IPS-15b (cell line): ENCODE measurements around the gene MRPL53.
"Not testable (repeated sequence)": the region's sequence is repeated elsewhere in the genome, so short reads cannot be mapped to it uniquely, and the experiment has no call there.

Experiments used
- H3K27me3 ChIP-seq: one replicate; pipeline ENCODE4 v1.6.1; 2013; ENCODE audit warnings: low read length; ENCODE audit not compliant: control insufficient read depth, insufficient read depth
- H3K36me3 ChIP-seq: one replicate; pipeline ENCODE4 v1.6.1; 2013; ENCODE audit warnings: low read length; ENCODE audit not compliant: control insufficient read depth, insufficient read depth
- H3K4me1 ChIP-seq: one replicate; pipeline ENCODE4 v1.6.1; 2013; ENCODE audit warnings: mild to moderate bottlenecking, low read length; ENCODE audit not compliant: control insufficient read depth, insufficient read depth
- H3K4me3 ChIP-seq: one replicate; pipeline ENCODE4 v1.5.1; 2013; ENCODE audit warnings: low read depth, low read length
- H3K9ac ChIP-seq: one replicate; pipeline ENCODE4 v1.6.1; 2013; ENCODE audit warnings: low read depth, mild to moderate bottlenecking, low read length
- H3K9me3 ChIP-seq: one replicate; pipeline ENCODE4 v1.6.1; 2013; ENCODE audit warnings: mild to moderate bottlenecking, low read length; ENCODE audit not compliant: control insufficient read depth, insufficient read depth

The MRPL53 gene

DNA sequence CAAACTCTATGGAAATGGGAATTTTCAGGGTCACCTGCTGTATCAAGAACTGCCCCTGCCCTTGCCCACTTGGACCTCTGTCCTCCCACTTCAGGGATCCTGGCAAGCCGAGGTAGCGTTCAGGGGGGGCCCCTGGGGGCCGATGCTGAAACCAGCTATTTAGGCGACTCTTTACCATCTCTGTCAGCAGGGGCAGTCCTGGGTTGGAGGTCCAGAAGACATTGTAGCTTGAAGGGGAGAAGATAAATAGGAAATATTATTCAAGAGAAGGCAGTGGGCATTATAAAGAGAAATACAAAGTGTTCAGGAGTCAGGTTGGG lies 9.7 kb downstream of the MRPL53 start:
- Histone ChIP-seq H3K9me3 (no peaks in the 10 kb centered on the region), H3K36me3 (peaks cover 14% of the 10 kb centered on the region), H3K9ac (no peak overlapping the region), H3K27me3 (no peaks in the 10 kb centered on the region), H3K4me1 (no peaks in the 10 kb centered on the region), H3K4me3 (no peak overlapping the region)

GRCh38 chr2:74462054-74462785 lies 10.3 kb downstream of the MRPL53 start:
- Histone ChIP-seq H3K9ac (no peak overlapping the region), H3K36me3 (peaks cover 14% of the 10 kb centered on the region), H3K27me3 (no peaks in the 10 kb centered on the region), H3K9me3 (no peaks in the 10 kb centered on the region), H3K4me1 (no peaks in the 10 kb centered on the region), H3K4me3 (no peak overlapping the region)

DNA sequence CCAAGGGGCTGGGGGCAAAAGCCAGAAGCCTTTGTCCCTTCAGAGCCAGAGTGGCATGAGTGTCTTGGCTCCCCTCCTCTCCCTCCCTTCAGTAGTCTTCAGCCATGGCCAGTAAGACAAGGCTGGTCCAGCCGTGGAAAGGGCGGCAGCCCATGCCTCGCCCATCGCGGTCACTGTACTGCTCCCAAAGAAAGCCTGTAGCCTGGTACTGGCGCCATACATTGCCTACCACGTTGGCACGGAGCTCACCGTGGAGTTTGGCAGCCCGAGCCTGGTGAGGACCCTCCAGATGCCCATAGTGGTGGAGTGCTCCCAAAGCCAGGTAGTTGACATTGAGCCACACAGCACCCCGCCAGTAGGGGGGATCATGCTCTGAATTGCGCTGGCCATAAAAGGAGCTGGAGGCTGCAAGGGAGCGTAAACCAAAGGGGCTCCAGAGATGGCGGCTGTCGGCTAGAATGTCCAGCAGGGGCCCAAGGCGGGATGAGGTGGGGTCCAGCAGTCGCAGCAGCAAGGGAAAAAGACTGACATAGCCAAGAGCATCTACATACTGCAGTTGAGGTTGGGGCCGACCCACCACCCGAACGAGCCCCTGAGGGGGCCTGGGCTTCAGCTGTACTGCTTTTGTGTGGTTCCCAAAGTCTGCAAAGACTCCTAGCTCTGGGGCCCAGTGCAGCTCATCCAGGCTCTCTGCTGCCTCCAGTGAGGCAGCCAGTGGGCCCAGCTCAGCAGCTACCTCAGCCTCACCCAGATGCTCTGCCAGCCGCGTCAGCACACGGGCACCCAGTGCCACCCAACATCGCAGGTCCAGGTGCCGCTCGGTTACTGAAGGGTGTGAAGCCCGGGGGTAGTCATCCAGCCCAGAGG lies 11.1 kb downstream of the MRPL53 start:
- Histone ChIP-seq H3K9me3 (no peaks in the 10 kb centered on the region), H3K4me3 (no peak overlapping the region), H3K36me3 (peaks cover 14% of the 10 kb centered on the region), H3K27me3 (no peaks in the 10 kb centered on the region), H3K4me1 (peaks cover 6% of the 10 kb centered on the region), H3K9ac (no peak overlapping the region)

GRCh38 chr2:74460187-74460586 lies 12.3 kb downstream of the MRPL53 start:
- H3K36me3 ChIP-seq, result peaks cover 14% of the 10 kb centered on the region
- not testable (repeated sequence) for H3K4me1 ChIP-seq, H3K9ac ChIP-seq, H3K9me3 ChIP-seq, H3K27me3 ChIP-seq, H3K4me3 ChIP-seq

DNA sequence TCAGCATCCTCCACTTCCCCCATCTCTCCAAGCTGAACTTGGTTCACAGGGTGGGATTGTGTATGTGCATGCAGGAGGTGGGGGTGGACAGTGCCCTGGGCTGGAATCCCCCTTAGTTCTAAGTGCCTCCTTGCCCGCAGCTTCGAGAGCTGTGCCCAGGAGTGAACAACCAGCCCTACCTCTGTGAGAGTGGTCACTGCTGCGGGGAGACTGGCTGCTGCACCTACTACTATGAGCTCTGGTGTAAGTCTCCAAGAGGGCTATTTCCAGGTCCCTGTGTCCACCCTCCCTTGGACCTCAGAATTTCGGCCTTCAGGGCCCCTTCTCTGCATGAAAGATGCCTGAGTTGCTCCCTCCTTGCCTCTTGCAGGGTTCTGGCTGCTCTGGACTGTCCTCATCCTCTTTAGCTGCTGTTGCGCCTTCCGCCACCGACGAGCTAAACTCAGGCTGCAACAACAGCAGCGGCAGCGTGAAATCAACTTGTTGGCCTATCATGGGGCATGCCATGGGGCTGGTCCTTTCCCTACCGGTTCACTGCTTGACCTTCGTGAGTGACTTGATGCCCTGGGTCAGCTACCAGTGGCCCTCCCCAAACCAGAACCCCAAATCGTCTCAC lies 12.9 kb downstream of the MRPL53 start:
- not testable (repeated sequence) for H3K9me3 ChIP-seq, H3K4me1 ChIP-seq, H3K27me3 ChIP-seq, H3K9ac ChIP-seq
- Histone ChIP-seq H3K4me3 (peak overlapping the region; percentile 84), H3K36me3 (peaks cover 14% of the 10 kb centered on the region)

GRCh38 chr2:74458938-74459363 lies 13.5 kb downstream of the MRPL53 start:
- H3K9ac ChIP-seq, result peak overlapping the region; percentile 89
- H3K4me1 ChIP-seq, result peaks cover 6% of the 10 kb centered on the region

DNA sequence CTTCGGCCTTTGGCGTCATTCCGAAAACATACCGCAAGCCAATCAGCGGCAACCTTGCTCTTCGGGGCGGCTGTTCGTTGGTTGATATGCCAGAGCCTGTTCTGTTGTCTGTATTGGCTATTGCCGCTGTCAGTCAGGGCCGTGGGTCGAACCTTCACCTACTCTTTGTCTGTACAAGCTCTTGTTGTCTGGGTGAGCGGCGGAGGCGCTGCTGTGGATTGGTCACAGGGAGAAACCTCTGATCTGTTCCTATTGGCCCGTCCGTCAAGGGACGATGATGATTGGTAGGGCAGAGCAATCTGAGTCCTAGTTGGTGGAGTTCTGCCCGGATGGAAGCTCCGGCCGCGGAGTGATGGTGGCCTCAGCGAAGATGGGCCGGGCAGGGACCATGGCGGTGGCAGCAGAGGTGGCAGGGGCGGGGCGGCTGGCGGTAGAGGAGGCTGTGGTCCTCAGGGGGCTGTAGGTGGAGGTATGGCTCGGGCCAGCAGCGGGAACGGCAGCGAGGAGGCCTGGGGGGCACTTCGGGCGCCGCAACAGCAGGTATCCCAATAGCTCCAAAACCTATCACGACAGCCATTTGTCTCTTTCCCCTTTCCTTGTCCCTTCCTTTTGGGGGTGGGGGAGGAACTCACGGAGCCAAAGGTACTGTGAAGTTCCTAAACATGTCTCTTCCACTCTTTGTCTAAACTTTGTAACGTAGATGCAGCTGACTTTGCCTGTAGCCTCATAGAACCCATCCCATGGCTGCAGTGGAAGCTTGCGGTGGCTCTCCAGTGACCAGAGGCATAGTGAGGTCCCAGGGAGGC lies 14.1 kb downstream of the MRPL53 start, which contains the start of gene WBP1:
TSS of gene WBP1 (plus strand) at position 307 of the 806 bp plus-strand sequence. CDS start at position 472, 165 bp downstream.
- no peaks in the 10 kb centered on the region for H3K9me3 ChIP-seq
- peaks cover 14% of the 10 kb centered on the region for H3K36me3 ChIP-seq
- no peaks in the 10 kb centered on the region for H3K27me3 ChIP-seq
- peak within 1 kb of the TSS; percentile 84 for H3K4me3 ChIP-seq
- H3K9ac ChIP-seq, result peak within 1 kb of the TSS; percentile 89
- H3K4me1 ChIP-seq, result peaks cover 6% of the 10 kb centered on the region

More at GRCh38 chr2:74458938-74459363, 13.5 kb downstream of the MRPL53 start:
- H3K4me3 ChIP-seq, result peak overlapping the region; percentile 84
- peaks cover 14% of the 10 kb centered on the region for H3K36me3 ChIP-seq
- H3K9me3 ChIP-seq, result no peaks in the 10 kb centered on the region
- H3K27me3 ChIP-seq, result no peaks in the 10 kb centered on the region

- peak overlapping the region; percentile 82 for H3K4me3 ChIP-seq
- peaks cover 10% of the 10 kb centered on the region for H3K36me3 ChIP-seq
- H3K4me1 ChIP-seq, result peaks cover 6% of the 10 kb centered on the region
- H3K9me3 ChIP-seq, result no peaks in the 10 kb centered on the region
- peak overlapping the region; percentile 76 for H3K9ac ChIP-seq
- H3K27me3 ChIP-seq, result no peaks in the 10 kb centered on the region
Observed at GRCh38 chr2:74457549-74458131, 14.8 kb downstream of the MRPL53 start.

DNA sequence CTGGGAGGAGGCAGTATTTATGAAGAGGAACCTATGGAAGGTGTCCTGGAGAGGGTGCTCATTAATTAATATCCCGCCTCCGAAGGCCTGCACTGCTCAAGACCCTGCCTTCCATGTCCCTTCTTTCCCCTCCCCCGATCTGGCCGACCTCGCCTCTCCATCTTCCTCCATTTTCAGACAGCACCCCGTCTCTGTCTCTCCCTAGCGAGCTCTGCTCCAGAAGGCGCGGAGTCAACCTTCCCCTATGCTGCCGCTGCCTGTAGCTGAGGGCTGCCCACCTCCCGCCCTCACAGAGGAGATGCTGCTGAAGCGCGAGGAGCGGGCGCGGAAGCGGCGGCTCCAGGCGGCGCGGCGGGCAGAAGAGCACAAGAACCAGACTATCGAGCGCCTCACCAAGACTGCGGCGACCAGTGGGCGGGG lies 15.3 kb downstream of the MRPL53 start:
- Histone ChIP-seq H3K36me3 (peaks cover 5% of the 10 kb centered on the region), H3K4me3 (peak overlapping the region; percentile 82), H3K4me1 (peaks cover 6% of the 10 kb centered on the region), H3K27me3 (no peaks in the 10 kb centered on the region), H3K9me3 (no peaks in the 10 kb centered on the region), H3K9ac (peak overlapping the region; percentile 73)

DNA sequence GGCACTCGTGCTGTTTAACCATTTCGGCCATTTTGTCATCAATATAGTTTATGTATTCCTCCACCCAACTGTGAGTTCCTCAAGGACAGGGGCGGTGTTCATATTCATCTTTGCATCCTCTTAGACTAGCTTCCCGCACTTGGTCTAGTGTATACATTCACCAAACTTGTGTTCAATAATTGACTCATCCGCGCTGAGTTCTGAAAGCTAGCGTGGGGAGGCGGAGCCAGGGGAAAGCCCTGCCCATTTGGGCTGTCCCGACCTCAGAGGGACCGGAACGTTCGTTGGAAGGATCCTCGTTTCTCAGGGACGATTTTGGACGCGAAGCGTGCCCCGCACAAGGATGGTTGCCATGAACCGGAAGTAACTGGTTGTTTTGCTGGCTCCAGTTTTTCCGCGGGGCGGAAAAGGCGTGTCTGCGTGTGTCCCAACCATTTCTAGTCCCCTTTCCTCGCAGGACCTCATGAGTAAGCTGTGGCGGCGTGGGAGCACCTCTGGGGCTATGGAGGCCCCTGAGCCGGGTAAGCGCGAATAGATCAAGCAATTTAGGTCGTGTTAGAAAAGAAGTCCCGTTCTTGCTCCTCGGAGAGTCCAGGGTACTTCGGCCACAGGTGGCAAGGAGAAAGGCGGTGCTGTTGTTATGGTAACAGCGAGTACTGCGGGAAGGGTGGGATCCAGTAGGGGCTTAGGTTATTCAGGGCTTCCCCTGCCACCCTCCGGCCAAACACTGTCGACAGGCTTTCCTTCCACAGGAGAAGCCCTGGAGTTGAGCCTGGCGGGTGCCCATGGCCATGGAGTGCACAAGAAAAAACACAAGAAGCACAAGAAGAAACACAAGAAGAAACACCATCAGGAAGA lies 17.6 kb downstream of the MRPL53 start, which contains the start of gene INO80B:
TSS of gene INO80B (plus strand) at position 434 of the 858 bp plus-strand sequence. CDS start at position 464, 30 bp downstream.
- H3K9me3 ChIP-seq, result no peaks in the 10 kb centered on the region
- H3K36me3 ChIP-seq, result no peaks in the 10 kb centered on the region
- H3K4me3 ChIP-seq, result peak within 1 kb of the TSS; percentile 84
- H3K27me3 ChIP-seq, result no peaks in the 10 kb centered on the region
- peaks cover 6% of the 10 kb centered on the region for H3K4me1 ChIP-seq
- peak within 1 kb of the TSS; percentile 42 for H3K9ac ChIP-seq
